GM12878 (cell line): ENCODE measurements around the gene PYGB. TPM values are rescaled to one million over a fixed set of nuclear protein-coding genes. Genes with fewer than 3 reads are reported as not detected.

ENCODE experiments used
- ATAC-seq: fragments of 200-7000 bp; cut with Tn5 transposase; 3 replicates; pipeline ENCODE4 v1.9.1; 2020; ENCODE audit warnings: mild to moderate bottlenecking, moderate library complexity
- BruUV-seq: library from RNA; stranded (reverse); fragments of 400-500 nt; replicated peaks from 2 replicates; lab custom pipeline; 2021; lab: Mats Ljungman, UMichigan
- CTCF ChIA-PET: fragments of 300-600 bp; sonication (Branson Sonifier 250); formaldehyde crosslinking; extraction: SDS; loops from one replicate; lab custom pipeline; 2021; ENCODE audit warnings: inconsistent platforms; lab: Yijun Ruan, JAX
- POLR2A ChIA-PET: fragments of 350-600 bp; formaldehyde crosslinking; extraction: SDS; loops from one replicate; lab custom pipeline; 2021; ENCODE audit warnings: inconsistent platforms; lab: Charles Lee
- RAD21 ChIA-PET: fragments of 300-600 bp; sonication (Branson Sonifier 250); formaldehyde crosslinking; loops from one replicate; lab custom pipeline; 2023; ENCODE audit warnings: antibody characterized with exemption; ENCODE audit not compliant: unreplicated experiment; lab: Charles Lee
- SMC1A ChIA-PET: fragments of 300-600 bp; sonication (Branson Sonifier 250); formaldehyde crosslinking; loops from one replicate; lab custom pipeline; 2023; ENCODE audit not compliant: unreplicated experiment, uncharacterized antibody; lab: Charles Lee
- DNase-seq: peaks from one replicate; pipeline ENCODE4 v3.0.0-alpha.2; 2011; ENCODE audit warnings: low read depth, low spot score
- FAIRE-seq: peaks from 3 replicates; lab custom pipeline; 2011; peaks lifted over from hg19 to GRCh38; lab: Jason Lieb, UNC
- H2AFZ ChIP-seq: 2 replicates; pipeline ENCODE4 v1.6.0; 2011; ENCODE audit warnings: low read depth, low read length, control low read depth; ENCODE audit not compliant: control insufficient read depth
- H3K27ac ChIP-seq: 2 replicates; pipeline ENCODE4 v1.5.1; 2011; ENCODE audit warnings: control low read depth; ENCODE audit not compliant: control insufficient read depth, insufficient read depth
- H3K27me3 ChIP-seq, 2 experiments: replicated peaks in 1 of 2; 2 replicates each; pipeline versions ENCODE4 v1.6.0 to v1.6.1; 2011; ENCODE audit warnings: low read length in 1 of 2; ENCODE audit not compliant: control insufficient read depth in 2 of 2, insufficient read depth in 2 of 2
- H3K36me3 ChIP-seq, 2 experiments: 2 replicates each; pipeline ENCODE4 v1.5.1; 2011; ENCODE audit warnings: low read length in 1 of 2; ENCODE audit not compliant: control insufficient read depth in 2 of 2, insufficient read depth in 2 of 2
- H3K4me1 ChIP-seq: 2 replicates; pipeline ENCODE4 v1.6.1; 2011; ENCODE audit warnings: mild to moderate bottlenecking, low read length, moderate library complexity, mixed read lengths; ENCODE audit not compliant: control insufficient read depth, insufficient read depth
- H3K4me2 ChIP-seq: 2 replicates; pipeline ENCODE4 v1.6.0; 2011; ENCODE audit warnings: control low read depth; ENCODE audit not compliant: control insufficient read depth, insufficient read depth
- H3K4me3 ChIP-seq: fragments of 200-600 bp; sonication (generic); 2 replicates; pipeline ENCODE4 v1.5.1; 2016
- H3K79me2 ChIP-seq: 2 replicates; pipeline ENCODE4 v1.6.0; 2011; ENCODE audit warnings: low read length; ENCODE audit not compliant: control insufficient read depth, insufficient read depth
- H3K9ac ChIP-seq: 2 replicates; pipeline ENCODE4 v1.8.0; 2011; ENCODE audit warnings: low read length, control low read depth, mixed read lengths; ENCODE audit not compliant: control insufficient read depth, insufficient read depth
- H3K9me3 ChIP-seq: replicated peaks from 3 replicates; pipeline ENCODE4 v1.5.1; 2011; ENCODE audit warnings: mild to moderate bottlenecking, low read length; ENCODE audit not compliant: control insufficient read depth, insufficient read depth
- H4K20me1 ChIP-seq: 2 replicates; pipeline ENCODE4 v1.6.0; 2011; ENCODE audit not compliant: control insufficient read depth, insufficient read depth
- E2F8 ChIP-seq: fragments of 450-650 bp; IDR thresholded peaks from 2 replicates; pipeline ENCODE4 v1.6.1; 2018; ENCODE audit warnings: mild to moderate bottlenecking, low read depth, moderate library complexity; ENCODE audit not compliant: partially characterized antibody
- SRF ChIP-seq, 2 experiments: IDR thresholded peaks; 2 replicates each; pipeline ENCODE4 v1.6.1; 2011; ENCODE audit warnings: low read depth in 2 of 2, low read length in 2 of 2, mild to moderate bottlenecking in 1 of 2, moderate library complexity in 1 of 2
- ZBED1 ChIP-seq: IDR thresholded peaks from 2 replicates; pipeline ENCODE4 v1.6.1; 2016; ENCODE audit warnings: borderline replicate concordance
- WGBS: methylation state at CpG from one replicate; pipeline ENCODE4 v1.1.6; 2016; ENCODE audit warnings: low lambda C conversion rate; ENCODE audit not compliant: insufficient replicate concordance, insufficient coverage; ENCODE audit errors: missing lambda C conversion rate; 5-methylcytosine and 5-hydroxymethylcytosine counted together
- in situ Hi-C: fragments of 300-500 bp; cut with MboI; formaldehyde crosslinking; loops from 9 replicates; pipeline ENCODE4 v1.14.3; 2018; ENCODE audit warnings: mixed read lengths
- intact Hi-C: fragments of 100-400 bp; cut with micrococcal nuclease; formaldehyde crosslinking; loops from one replicate; pipeline ENCODE4 v1.14.2; 2022; ENCODE audit not compliant: unreplicated experiment
- polyA plus RNA-seq, 11 experiments: library from polyadenylated mRNA; depleted of rRNA in 4 of 11; unstranded in 6 of 11; stranded (reverse) in 5 of 11; fragments of >200 nt; fragmentation: Nextera tagmentation in 4 of 11; fragmentation: Illumina TruSeq in 1 of 11; extraction: Ambion mirVana in 4 of 11; extraction: Trizol in 1 of 11; gene quantifications; 1 replicate in 1 of 11; 2 replicates in 10 of 11; pipeline versions ENCODE4 v1.2.1 to v1.2.3, GENCODE V29; 2011 to 2016; ENCODE audit warnings: inconsistent platforms in 2 of 11, missing spikeins in 2 of 11, low read depth in 1 of 11
- total RNA-seq, 4 experiments: library from RNA; depleted of rRNA in 3 of 4; stranded (reverse); fragments of >200 nt in 3 of 4; fragmentation: Illumina TruSeq in 1 of 4; extraction: Trizol in 1 of 4; gene quantifications; 2 replicates each; pipeline versions ENCODE4 v1.2.1 to v1.2.3, GENCODE V29; 2013 to 2021
- TF ChIP-seq, protein P1 (sequence below): IDR thresholded peaks from 2 replicates; pipeline ENCODE4 v1.6.1; 2012; ENCODE audit warnings: low read length, inconsistent platforms

Gene PYGB
- total and polyA plus RNA-seq, 10 of the 15 experiments (the other 5 are each of a cell fraction or from before 2014, with no cell fraction given): 0.34 to 33.5 (median 21.8) TPM

DNA sequence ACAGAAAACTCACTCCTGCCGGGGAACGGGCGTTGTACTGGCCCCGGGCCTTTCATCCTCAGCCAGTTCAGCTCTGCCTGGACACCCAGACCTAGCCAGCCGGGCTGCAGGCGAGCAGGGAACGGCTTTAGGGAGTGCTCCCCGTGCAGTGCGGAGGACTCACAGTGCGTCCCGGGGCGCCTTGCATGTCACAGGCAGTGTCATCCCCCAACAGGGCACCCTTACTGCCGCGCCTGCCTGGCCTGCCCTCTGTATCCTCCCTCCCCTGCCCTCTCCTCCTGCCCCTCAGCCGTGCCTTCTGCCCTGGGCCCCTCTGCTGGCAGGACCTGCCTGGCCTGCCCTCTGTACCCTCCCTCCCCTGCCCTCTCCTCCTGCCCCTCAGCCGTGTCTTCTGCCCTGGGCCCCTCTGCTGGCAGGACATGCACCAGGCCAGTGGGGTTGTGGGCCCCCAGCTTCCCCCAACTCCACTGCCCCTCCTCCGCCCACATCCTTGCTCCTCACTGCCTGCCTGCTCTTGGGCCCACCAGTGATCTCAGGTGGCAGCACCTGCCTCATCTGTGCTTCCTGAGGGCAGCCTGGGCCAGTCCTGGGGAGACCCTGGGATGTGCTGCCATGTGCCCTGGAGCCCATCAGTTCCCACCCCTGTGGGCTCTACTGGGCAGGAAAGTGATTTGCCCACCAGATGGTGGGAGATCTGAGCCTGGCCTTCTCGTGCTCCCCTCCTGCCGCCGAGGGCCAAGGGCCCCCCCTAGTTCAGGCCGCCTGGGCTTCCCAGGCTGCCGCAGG, 43.0 kb downstream of the PYGB start:
- intact Hi-C loops (no loop called here), in situ Hi-C loops (loop anchor here (10.0 kb wide), 1 partner anchor 446 kb away; no protein-coding TSS in a partner anchor)
- no peaks in the 10 kb centered on the region for H3K27me3 ChIP-seq
- no peak overlapping the region for H3K9ac ChIP-seq
- H3K36me3 ChIP-seq: peaks cover 8 to 24% of the 10 kb centered on the region in 2 experiments; a peak in 3 of 4 replicates
- H4K20me1 ChIP-seq: no peaks in the 10 kb centered on the region; the same call in 1 of the 2 replicates
- ChIA-PET CTCF (interaction anchor here (2.8 kb wide), 1 partner anchor 108 kb away, joined by 12 read pairs; no protein-coding TSS in a partner anchor), RAD21 (no interaction called here), POLR2A (interaction anchor here (0.7 kb wide), 1 partner anchor 238 kb away, joined by 5 read pairs; no protein-coding TSS in a partner anchor), SMC1A (interaction anchor here (1.1 kb wide), 1 partner anchor 8 kb away, joined by 3 read pairs; no protein-coding TSS in a partner anchor)
- H3K9me3 ChIP-seq: no peaks in the 10 kb centered on the region
- no peak overlapping the region for H3K4me2 ChIP-seq
- ATAC-seq: no peak
- no peak overlapping the region for H3K4me3 ChIP-seq
- no peak overlapping the region for H2AFZ ChIP-seq
- no peak for FAIRE-seq
- BruUV-seq: no TSS peak
- no peak for DNase-seq
- no peaks in the 10 kb centered on the region for H3K79me2 ChIP-seq
- 0 out of 4 replicates have a peak, but pooled peaks of 1 of the 2 experiments have one; percentile 6 for TF ChIP-seq SRF (IDR thresholded peaks at IDR 0.05; ENCODE audit: low read depth in 2 of 2, low read length in 2 of 2)
- TF ChIP-seq ZBED1: no peak
- TF ChIP-seq E2F8: no peak
- TF ChIP-seq, protein P1, sequence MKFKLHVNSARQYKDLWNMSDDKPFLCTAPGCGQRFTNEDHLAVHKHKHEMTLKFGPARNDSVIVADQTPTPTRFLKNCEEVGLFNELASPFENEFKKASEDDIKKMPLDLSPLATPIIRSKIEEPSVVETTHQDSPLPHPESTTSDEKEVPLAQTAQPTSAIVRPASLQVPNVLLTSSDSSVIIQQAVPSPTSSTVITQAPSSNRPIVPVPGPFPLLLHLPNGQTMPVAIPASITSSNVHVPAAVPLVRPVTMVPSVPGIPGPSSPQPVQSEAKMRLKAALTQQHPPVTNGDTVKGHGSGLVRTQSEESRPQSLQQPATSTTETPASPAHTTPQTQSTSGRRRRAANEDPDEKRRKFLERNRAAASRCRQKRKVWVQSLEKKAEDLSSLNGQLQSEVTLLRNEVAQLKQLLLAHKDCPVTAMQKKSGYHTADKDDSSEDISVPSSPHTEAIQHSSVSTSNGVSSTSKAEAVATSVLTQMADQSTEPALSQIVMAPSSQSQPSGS: no peak
- peaks cover 27% of the 10 kb centered on the region for H3K4me1 ChIP-seq
- no peak overlapping the region for H3K27ac ChIP-seq
- 91% methylated on average over 16 of the region's 22 CpGs for WGBS
